CD4-positive, alpha-beta T cell treated with Interleukin-15 for 4 hours (primary cell): ENCODE measurements around the gene CCNB1IP1.
"Not testable (repeated sequence)": the region's sequence is repeated elsewhere in the genome, so short reads cannot be mapped to it uniquely, and the experiment has no call there.

ENCODE experiments used
- DNase-seq: peaks from one replicate; pipeline ENCODE4 v3.0.0-alpha.2; 2020; ENCODE audit warnings: low spot score

Gene CCNB1IP1

GRCh38 chr14:20331053-20331613, 1.9 kb downstream of the CCNB1IP1 start:
- DNase-seq = no peak

GRCh38 chr14:20329355-20329754, 3.7 kb downstream of the CCNB1IP1 start:
- no peak for DNase-seq

GRCh38 chr14:20328705-20329104, 4.4 kb downstream of the CCNB1IP1 start:
- DNase-seq = no peak

- DNase-seq = peak; percentile 72
Observed at GRCh38 chr14:20327005-20327869, 5.8 kb downstream of the CCNB1IP1 start.

GRCh38 chr14:20317720-20318119, 15.4 kb downstream of the CCNB1IP1 start:
- no peak for DNase-seq

GRCh38 chr14:20314026-20314425, 19.1 kb downstream of the CCNB1IP1 start:
- DNase-seq = no peak

- no peak for DNase-seq
Observed at GRCh38 chr14:20306079-20306423, 27.0 kb downstream of the CCNB1IP1 start.

- DNase-seq = peak; percentile 94
Observed at GRCh38 chr14:20305265-20306078, 27.6 kb downstream of the CCNB1IP1 start, which contains the start of gene TTC5. Gene TTC5, minus strand, starts transcription at chr14:20305951. Its CDS starts 14 bp downstream, at chr14:20305937.

GRCh38 chr14:20302042-20302755, 30.9 kb downstream of the CCNB1IP1 start:
- DNase-seq = no peak

- DNase-seq = no peak
Observed at GRCh38 chr14:20295067-20295466, 38.0 kb downstream of the CCNB1IP1 start.

- DNase-seq = no peak
Observed at GRCh38 chr14:20294636-20295035, 38.4 kb downstream of the CCNB1IP1 start.

- not testable (repeated sequence) for DNase-seq
Observed at GRCh38 chr14:20281998-20282397, 51.1 kb downstream of the CCNB1IP1 start.

GRCh38 chr14:20280265-20280664, 52.8 kb downstream of the CCNB1IP1 start:
- not testable (repeated sequence) for DNase-seq

GRCh38 chr14:20278414-20278813, 54.7 kb downstream of the CCNB1IP1 start:
- DNase-seq = peak; percentile 26

GRCh38 chr14:20277409-20277808, 55.7 kb downstream of the CCNB1IP1 start:
- no peak for DNase-seq

- no peak for DNase-seq
Observed at GRCh38 chr14:20274062-20274461, 59.0 kb downstream of the CCNB1IP1 start.

- DNase-seq = not testable (repeated sequence)
Observed at GRCh38 chr14:20264361-20264760, 68.7 kb downstream of the CCNB1IP1 start.

GRCh38 chr14:20262642-20263128, 70.4 kb downstream of the CCNB1IP1 start:
- no peak for DNase-seq
